WTC11 (cell line): Measurements from ENCODE around the gene ATXN7L2. TPM values are rescaled to one million over a fixed set of nuclear protein-coding genes. Genes with fewer than 3 reads are reported as not detected.

Experiments used
- ATAC-seq: fragments of 200-7000 bp; cut with Tn5 transposase; 2 replicates; pipeline ENCODE4 v1.10.0; 2021; ENCODE audit warnings: mild to moderate bottlenecking, moderate library complexity
- CTCF ChIA-PET: fragments of 300-600 bp; sonication (Branson Sonifier 250); formaldehyde crosslinking; loops from one replicate; lab custom pipeline; 2021; ENCODE audit warnings: antibody characterized with exemption; lab: Charles Lee
- POLR2A ChIA-PET: fragments of 350-600 bp; sonication (Branson Sonifier 250); formaldehyde crosslinking; loops from one replicate; lab custom pipeline; 2021; ENCODE audit warnings: antibody characterized with exemption; lab: Charles Lee
- DNase-seq: peaks from one replicate; pipeline ENCODE4 v3.0.0; 2021; ENCODE audit warnings: low spot score
- H3K27ac Mint-ChIP-seq: 2 replicates; pipeline ENCODE4 v1.8.0; 2021; ENCODE audit warnings: mixed read lengths
- H3K27me3 Mint-ChIP-seq: 2 replicates; pipeline ENCODE4 v1.8.0; 2021; ENCODE audit warnings: low read depth, mild to moderate bottlenecking, moderate library complexity, mixed read lengths
- H3K36me3 Mint-ChIP-seq: 2 replicates; pipeline ENCODE4 v1.8.0; 2021; ENCODE audit warnings: mixed read lengths
- H3K4me1 Mint-ChIP-seq: 2 replicates; pipeline ENCODE4 v1.8.0; 2022; ENCODE audit warnings: mixed read lengths
- H3K4me3 Mint-ChIP-seq: 2 replicates; pipeline ENCODE4 v1.8.0; 2021; ENCODE audit warnings: mild to moderate bottlenecking, moderate library complexity, mixed read lengths
- H3K9me3 Mint-ChIP-seq: 2 replicates; pipeline ENCODE4 v1.8.0; 2021; ENCODE audit warnings: mixed read lengths
- AFF4 ChIP-seq: sonication (generic); formaldehyde crosslinking; IDR thresholded peaks from 2 replicates; pipeline ENCODE4 v1.8.1; 2023; ENCODE audit warnings: mild to moderate bottlenecking, missing genetic modification reagents, borderline replicate concordance
- AR ChIP-seq: fragments of 250-450 bp; sonication (Bioruptor Pico); IDR thresholded peaks from 2 replicates; pipeline ENCODE4 v1.9.0; 2021; ENCODE audit warnings: mild to moderate bottlenecking
- ATF1 ChIP-seq: sonication (generic); formaldehyde crosslinking; IDR thresholded peaks from 2 replicates; pipeline ENCODE4 v1.8.1; 2023; ENCODE audit warnings: mild to moderate bottlenecking, moderate library complexity, missing genetic modification reagents
- CBFB ChIP-seq: sonication (generic); formaldehyde crosslinking; IDR thresholded peaks from 2 replicates; pipeline ENCODE4 v1.8.1; 2022; ENCODE audit warnings: mild to moderate bottlenecking, low read depth, missing genetic modification reagents
- GABPB1 ChIP-seq: sonication (generic); formaldehyde crosslinking; IDR thresholded peaks from 2 replicates; pipeline ENCODE4 v1.8.1; 2023; ENCODE audit warnings: mild to moderate bottlenecking, missing genetic modification reagents
- KAT7 ChIP-seq: sonication (generic); formaldehyde crosslinking; IDR thresholded peaks from 2 replicates; pipeline ENCODE4 v1.8.1; 2023; ENCODE audit warnings: missing genetic modification reagents, mild to moderate bottlenecking, borderline replicate concordance
- MXD4 ChIP-seq: fragments of 250-450 bp; sonication (Bioruptor Pico); IDR thresholded peaks from 2 replicates; pipeline ENCODE4 v1.8.0; 2021; ENCODE audit warnings: mild to moderate bottlenecking, moderate library complexity, borderline replicate concordance
- PRDM15 ChIP-seq: sonication (generic); formaldehyde crosslinking; IDR thresholded peaks from 2 replicates; pipeline ENCODE4 v1.8.0; 2022; ENCODE audit warnings: missing genetic modification reagents
- SP1 ChIP-seq: sonication (generic); formaldehyde crosslinking; conservative IDR thresholded peaks from 2 replicates; pipeline ENCODE4 v1.8.1; 2022; ENCODE audit warnings: missing genetic modification reagents
- TEAD4 ChIP-seq: sonication (generic); formaldehyde crosslinking; IDR thresholded peaks from 2 replicates; pipeline ENCODE4 v1.8.0; 2022; ENCODE audit warnings: mild to moderate bottlenecking, missing genetic modification reagents
- ZBTB21 ChIP-seq: sonication (generic); formaldehyde crosslinking; IDR thresholded peaks from 2 replicates; pipeline ENCODE4 v1.8.1; 2023; ENCODE audit warnings: mild to moderate bottlenecking, missing genetic modification reagents, borderline replicate concordance
- ZNF423 ChIP-seq: fragments of 250-450 bp; sonication (Bioruptor Pico); IDR thresholded peaks from 2 replicates; pipeline ENCODE4 v2.1.2; 2022; ENCODE audit warnings: mild to moderate bottlenecking, moderate library complexity
- ZSCAN18 ChIP-seq: fragments of 250-450 bp; sonication (Bioruptor Pico); IDR thresholded peaks from 2 replicates; pipeline ENCODE4 v2.1.2; 2022; ENCODE audit warnings: mild to moderate bottlenecking, moderate library complexity
- total RNA-seq: library from RNA; stranded (reverse); gene quantifications from 3 replicates; pipeline ENCODE4 v1.2.3, GENCODE V29; 2021
- TF ChIP-seq, protein P1 (sequence below): fragments of 200-600 bp; IDR thresholded peaks from 2 replicates; pipeline ENCODE4 v1.8.0; 2022; ENCODE audit warnings: antibody characterized with exemption

The ATXN7L2 gene
- total RNA-seq, 1 experiment from 2014 or later: 11.1 TPM

- no peak for TF ChIP-seq AR (CRISPR knock-in tag)
These were observed 10.3 kb downstream of the ATXN7L2 start, which contains the start of gene CYB561D1 (continued) for GRCh38 chr1:109493805-109494539.

- no peaks in the 10 kb centered on the region for H3K9me3 Mint-ChIP-seq
- H3K27ac Mint-ChIP-seq: no peak overlapping the region
- TF ChIP-seq, protein P1, sequence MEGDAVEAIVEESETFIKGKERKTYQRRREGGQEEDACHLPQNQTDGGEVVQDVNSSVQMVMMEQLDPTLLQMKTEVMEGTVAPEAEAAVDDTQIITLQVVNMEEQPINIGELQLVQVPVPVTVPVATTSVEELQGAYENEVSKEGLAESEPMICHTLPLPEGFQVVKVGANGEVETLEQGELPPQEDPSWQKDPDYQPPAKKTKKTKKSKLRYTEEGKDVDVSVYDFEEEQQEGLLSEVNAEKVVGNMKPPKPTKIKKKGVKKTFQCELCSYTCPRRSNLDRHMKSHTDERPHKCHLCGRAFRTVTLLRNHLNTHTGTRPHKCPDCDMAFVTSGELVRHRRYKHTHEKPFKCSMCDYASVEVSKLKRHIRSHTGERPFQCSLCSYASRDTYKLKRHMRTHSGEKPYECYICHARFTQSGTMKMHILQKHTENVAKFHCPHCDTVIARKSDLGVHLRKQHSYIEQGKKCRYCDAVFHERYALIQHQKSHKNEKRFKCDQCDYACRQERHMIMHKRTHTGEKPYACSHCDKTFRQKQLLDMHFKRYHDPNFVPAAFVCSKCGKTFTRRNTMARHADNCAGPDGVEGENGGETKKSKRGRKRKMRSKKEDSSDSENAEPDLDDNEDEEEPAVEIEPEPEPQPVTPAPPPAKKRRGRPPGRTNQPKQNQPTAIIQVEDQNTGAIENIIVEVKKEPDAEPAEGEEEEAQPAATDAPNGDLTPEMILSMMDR: no peak
- TF ChIP-seq AFF4 (no peak), ZNF423 (CRISPR knock-in tag) (no peak), GABPB1 (CRISPR knock-in tag) (no peak), SP1 (CRISPR knock-in tag) (no peak), KAT7 (CRISPR knock-in tag) (no peak), CBFB (no peak), ZBTB21 (CRISPR knock-in tag) (no peak), TEAD4 (no peak), MXD4 (CRISPR knock-in tag) (no peak), ZSCAN18 (no peak), ATF1 (CRISPR knock-in tag) (no peak), PRDM15 (CRISPR knock-in tag) (no peak)
- TF ChIP-seq, all 79 proteins: peak for 0
- no peak for DNase-seq
- Mint-ChIP-seq H3K4me3 (peak overlapping the region; percentile 90), H3K27me3 (no peaks in the 10 kb centered on the region), H3K4me1 (peaks cover 31% of the 10 kb centered on the region), H3K36me3 (no peaks in the 10 kb centered on the region)
- ChIA-PET POLR2A (no interaction called here), CTCF (interaction anchor here (5.8 to 13.8 kb wide), 2 partner anchors 12 to 39 kb away, joined by 93 to 740 read pairs; partner anchors contain the start of genes AMIGO1 and GPR61)
- ATAC-seq: no peak
These were observed 12.0 kb downstream of the ATXN7L2 start for GRCh38 chr1:109495738-109496137.
